ENCODE measurements around the gene DPP8.

- TF ChIP-seq CTCF (IDR thresholded peaks at IDR 0.05; ENCODE audit: poor library complexity, severe bottlenecking) (no peak), EZH2 (IDR thresholded peaks at IDR 0.05; ENCODE audit: borderline replicate concordance, insufficient read depth, low read length, poor library complexity, severe bottlenecking) (no peak), RAD21 (conservative IDR thresholded peaks at IDR 0.05) (peak; percentile 12), TAF1 (IDR thresholded peaks at IDR 0.05; ENCODE audit: low read depth) (peak; percentile 60), POLR2AphosphoS5 (IDR thresholded peaks at IDR 0.05) (peak; percentile 97)
These were observed 13.0 kb upstream of the DPP8 start, which contains the start of gene HACD3 for GRCh38 chr15:65530318-65531111.
